ENCODE data around the gene PDIA5.

PDIA5 gene

DNA sequence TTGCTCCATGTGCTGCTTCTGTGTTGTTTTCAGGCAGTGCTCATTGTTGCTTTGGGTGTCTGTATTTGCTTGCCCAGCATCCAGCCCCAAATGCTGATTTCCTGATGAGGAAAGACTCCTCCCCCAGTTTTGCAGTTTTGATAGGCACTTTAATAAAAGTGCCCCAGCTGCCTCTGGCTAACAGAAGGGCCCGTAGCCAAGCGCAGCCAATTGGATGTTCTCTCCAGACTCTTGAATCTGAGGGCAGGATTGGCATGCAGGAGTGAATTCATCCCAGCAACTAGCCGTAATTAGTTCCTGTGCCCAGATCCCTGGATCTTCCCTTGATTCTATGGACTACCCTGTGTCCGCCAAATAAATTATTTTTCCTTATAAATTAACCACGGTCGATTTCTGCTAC lies 24.4 kb upstream of the PDIA5 start:
- no peak for DNase-seq (ENCODE audit: low read depth)

- no peak for DNase-seq (ENCODE audit: low read depth)
Measured at GRCh38 chr3:123044981-123045763, 21.7 kb upstream of the PDIA5 start.

- no peak for DNase-seq (ENCODE audit: low read depth)
Measured at GRCh38 chr3:123046262-123047061, 20.4 kb upstream of the PDIA5 start.

DNA sequence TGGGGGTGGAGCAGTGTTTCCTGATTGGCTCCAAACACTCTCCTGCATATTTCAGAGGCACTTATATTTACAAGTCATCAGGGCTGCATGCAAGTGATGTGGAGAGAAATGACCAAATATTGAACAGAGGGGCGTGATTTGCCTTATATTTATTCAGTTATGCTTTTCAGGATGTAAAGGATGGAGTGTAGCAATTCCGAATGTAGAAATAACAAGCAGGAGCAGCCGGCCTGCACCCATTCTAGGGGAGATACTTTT lies 19.8 kb upstream of the PDIA5 start:
- no peak for DNase-seq (ENCODE audit: low read depth)

DNA sequence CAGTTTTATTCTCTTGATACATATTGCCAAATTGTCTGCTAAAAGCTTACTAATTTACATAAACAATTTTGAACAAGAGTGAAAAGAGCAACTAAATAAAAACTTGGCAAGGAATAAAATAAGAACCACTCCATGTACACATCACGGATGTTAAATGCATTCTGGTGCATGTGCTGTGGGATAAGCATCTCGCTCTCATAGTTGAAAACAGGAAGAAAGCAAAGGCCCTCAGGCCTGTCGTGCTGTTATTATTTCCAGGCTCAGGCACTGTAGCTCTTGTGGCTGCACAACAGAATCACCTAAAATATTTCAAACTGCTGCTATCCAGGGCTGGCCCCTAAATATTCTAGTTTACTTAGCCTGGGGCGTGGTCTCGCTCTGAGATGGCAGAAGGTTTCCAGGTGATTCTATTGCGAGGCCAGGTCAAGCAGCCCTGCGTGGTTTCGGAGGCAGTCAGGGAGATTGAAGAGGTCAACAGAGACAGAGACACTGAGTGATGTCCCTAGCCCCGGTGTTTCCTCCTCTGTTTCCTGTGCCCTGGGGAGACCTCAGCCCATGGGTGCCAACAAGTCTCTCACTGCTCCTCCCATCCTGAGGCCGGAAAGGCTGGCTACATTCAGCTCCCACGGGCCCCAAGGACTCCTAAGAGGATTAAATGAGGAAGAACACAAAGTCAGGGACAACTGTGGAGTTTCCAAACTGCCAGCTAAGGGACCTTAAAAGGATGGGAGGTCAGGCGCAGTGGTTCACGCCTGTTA lies 18.2 kb upstream of the PDIA5 start:
- DNase-seq (ENCODE audit: low read depth) = no peak

- DNase-seq (ENCODE audit: low read depth) = no peak
Measured at GRCh38 chr3:123050666-123051065, 16.2 kb upstream of the PDIA5 start.

DNA sequence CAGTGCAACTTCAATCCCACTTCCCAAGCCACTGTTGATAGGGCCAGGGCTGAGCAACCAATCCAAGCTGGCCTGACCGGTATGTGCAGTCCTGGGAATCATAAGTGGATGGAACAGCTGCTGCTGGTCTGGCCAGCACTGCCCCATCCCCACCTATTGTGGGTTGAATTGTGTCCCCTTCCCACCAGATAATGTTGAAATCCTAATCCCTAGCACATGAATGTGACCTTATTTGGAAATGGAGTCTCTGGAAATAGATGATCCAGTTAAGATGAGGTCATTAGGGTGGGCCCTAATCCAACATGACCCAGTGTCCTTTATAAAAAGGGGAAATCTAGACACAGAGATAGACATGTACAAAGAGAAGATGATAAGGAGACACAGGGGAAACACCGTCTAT lies 13.7 kb upstream of the PDIA5 start:
- DNase-seq (ENCODE audit: low read depth) = no peak

DNA sequence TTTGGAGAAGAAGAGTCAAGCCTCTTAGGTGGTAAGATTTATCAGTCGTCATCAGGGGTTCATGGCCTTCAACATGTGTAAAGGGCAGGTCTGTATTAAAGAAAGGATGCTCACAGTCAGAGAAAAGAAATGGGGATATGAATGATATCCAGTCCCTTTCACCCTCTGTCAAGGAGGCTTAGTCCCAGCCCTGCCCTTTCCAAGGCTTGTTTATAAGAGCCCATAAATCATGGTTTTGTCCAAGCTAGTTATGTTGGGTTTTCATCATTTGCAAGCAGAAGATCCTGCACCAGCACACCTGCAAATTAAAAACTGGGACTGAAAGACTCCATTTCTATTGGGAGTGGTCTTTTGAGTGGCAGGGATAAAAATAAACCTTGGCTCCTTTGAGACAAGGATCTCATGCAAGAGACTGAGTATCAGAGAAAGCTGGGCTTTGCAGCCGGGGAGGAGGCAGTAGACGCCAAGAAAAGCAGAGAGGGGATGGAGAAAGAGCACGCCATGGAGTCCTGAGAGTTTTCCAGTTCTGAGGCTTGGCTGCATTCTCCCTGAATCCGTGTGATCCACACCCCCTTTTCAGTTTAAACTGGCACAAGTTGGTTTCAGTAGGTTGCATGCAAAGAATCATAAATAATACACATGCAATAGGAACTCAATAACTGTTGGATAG lies 12.6 kb upstream of the PDIA5 start:
- peak; percentile 54 for DNase-seq (ENCODE audit: low read depth)

DNA sequence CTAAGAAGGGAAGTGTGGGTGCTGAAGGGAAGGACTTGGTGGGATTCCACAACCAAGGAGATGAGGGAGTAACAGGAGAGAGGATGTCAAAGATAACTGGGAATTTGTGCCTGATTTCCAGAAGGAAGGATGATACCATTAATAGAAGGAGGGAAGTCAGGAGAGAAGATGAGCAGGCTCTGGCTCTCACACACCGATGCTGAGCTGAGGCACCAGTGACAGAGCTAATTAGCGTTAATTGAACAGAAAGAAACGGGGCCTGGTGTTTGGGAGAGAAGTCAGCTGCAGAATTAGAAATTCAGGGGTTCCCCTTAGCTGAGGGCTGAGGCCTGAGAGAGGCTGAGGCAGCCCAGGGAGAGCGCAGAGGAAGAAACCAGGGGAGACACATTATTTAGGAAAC lies 11.9 kb upstream of the PDIA5 start:
- DNase-seq (ENCODE audit: low read depth) = no peak

GRCh38 chr3:123055352-123055751 lies 11.5 kb upstream of the PDIA5 start:
- DNase-seq (ENCODE audit: low read depth) = no peak

GRCh38 chr3:123058505-123058904 lies 8.3 kb upstream of the PDIA5 start:
- DNase-seq (ENCODE audit: low read depth) = no peak

- DNase-seq (ENCODE audit: low read depth) = no peak
Measured at GRCh38 chr3:123060054-123060453, 6.8 kb upstream of the PDIA5 start.

DNA sequence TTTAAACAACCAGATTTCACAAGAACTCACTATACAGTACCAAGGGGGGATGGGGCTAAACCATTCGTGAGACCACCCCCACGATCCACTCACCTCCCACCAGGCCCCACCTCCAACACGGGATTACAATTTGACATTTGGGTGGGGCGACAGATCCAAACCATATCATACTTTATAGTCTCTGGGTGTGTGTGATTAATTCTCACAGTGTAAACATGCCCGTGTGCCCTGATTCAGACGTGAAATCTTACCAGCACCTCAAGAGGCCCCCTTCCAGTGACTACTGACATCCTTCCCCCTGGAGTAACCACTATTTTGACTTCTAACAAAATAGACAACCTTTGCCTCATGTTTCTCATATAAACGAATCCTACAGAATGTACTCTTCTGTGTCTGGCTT lies 5.0 kb upstream of the PDIA5 start:
- no peak for DNase-seq (ENCODE audit: low read depth)

DNA sequence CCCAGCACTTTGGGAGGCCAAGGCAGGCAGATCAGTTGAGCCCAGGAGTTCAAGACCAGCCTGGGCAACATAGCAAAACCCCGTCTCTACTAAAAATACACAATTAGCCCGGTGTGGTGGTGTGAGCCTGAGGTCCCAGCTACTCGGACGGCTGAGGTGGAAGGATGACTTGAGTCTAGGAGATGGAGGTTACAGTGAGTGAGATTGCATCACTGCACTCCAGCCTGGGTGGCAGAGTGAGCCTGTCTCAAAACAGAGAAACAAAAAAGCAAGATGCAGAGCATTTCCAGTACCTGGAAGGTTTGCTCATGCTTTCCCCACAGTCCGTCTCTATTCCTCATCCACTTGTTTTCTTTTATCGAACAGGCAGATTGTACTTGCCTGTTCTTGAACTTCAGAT lies 3.8 kb upstream of the PDIA5 start:
- DNase-seq (ENCODE audit: low read depth) = no peak

DNA sequence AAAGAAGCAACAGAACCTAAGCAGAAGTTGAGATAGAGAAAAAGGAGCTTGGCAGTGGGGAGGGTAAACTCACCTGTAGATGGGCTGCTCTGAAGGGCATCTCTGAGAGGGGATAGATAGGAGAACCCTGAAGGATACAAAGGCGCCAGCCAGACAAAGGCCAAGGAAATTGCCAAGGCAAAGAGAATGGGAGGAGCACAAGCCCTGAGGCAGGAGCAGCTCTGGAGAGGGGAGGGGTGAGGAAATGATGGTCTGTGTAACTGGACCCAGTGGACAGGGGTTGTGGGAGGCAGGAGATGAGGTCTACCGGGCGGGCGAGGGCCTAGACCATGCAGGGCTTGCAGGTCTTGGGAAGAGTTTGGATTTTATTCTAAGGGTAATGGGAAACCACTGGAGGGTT lies 2.3 kb upstream of the PDIA5 start:
- no peak for DNase-seq (ENCODE audit: low read depth)

GRCh38 chr3:123064914-123065313 lies 1.9 kb upstream of the PDIA5 start:
- no peak for DNase-seq (ENCODE audit: low read depth)

DNA sequence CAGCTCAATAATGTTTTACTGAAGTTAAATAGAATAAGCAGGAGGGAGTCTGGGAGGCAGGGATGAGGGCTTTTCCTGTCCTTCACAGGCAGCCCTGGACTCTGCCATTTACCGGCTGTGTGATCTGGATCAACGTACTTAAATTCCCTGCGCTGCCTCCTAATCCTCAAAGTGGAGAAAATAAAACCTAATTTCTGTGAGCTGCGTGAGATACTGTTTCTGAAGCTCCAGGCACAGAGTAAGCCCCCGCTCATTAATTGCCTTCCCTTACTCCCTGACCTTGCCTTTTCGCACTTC lies 278 bp upstream of the PDIA5 start:
- no peak for DNase-seq (ENCODE audit: low read depth)

- no peak for DNase-seq (ENCODE audit: low read depth)
Measured at GRCh38 chr3:123067689-123068600, 1.1 kb downstream of the PDIA5 start.

DNA sequence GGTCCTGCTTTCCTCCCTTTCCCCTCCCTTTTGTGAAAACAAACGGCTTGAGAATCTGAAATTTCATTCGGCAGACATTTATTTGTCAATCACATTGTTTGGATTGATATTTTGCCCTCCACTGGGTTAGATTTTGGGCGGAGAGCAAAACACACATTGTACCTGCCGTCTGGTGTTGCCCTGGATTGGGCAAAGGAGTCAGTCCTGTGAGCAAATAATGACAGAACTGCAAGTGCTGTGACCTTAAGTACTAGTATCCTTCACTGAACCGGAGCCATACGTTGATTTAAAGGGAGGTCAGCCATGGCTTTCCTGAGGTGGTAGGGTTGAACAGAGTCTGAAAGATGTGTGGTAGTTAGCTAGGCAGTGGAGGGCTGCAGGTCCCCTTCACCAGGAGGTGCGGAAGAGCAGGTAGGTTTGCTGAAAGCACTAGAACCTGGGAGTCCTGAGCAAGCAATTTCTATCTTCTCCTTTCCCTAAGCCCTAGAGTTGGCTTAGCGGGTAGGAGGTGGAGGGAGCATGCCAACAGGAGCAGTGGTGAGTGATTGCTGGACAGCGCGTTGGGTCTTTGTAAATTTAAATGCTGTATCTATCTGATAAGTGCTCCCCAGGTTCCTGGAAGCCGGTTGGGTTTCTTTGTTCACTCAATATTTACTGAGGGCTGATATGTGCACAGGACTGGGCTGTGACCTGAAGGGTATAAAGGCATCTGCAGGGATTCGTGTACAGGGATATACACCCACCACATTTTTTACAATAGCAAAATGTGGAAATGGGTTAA lies 2.0 kb downstream of the PDIA5 start:
- DNase-seq (ENCODE audit: low read depth) = no peak

- no peak for DNase-seq (ENCODE audit: low read depth)
Measured at GRCh38 chr3:123070510-123070909, 3.7 kb downstream of the PDIA5 start.

DNA sequence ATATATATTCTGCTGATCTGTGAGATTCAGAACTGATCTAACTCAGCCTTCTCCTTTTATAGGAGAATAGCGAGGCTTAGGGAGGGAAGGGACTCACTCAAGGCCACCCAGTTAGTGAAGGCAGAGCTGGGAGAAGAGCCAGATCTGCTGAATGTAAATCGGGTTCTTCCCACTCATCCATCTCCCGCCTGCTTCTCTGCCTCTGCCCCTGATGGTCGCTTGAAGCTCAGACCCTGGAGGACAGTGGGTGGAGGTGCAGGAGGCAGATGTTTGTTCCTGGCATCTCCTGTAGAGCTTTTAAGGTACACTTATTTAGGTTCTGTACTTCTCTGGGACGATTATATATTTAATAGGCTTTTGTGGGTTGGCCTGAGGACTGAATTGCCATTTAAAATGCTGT lies 4.3 kb downstream of the PDIA5 start:
- DNase-seq (ENCODE audit: low read depth) = no peak

Measured in stromal cell of bone marrow (primary cell).